Endothelial cell of hepatic sinusoid (primary cell): Measurements from ENCODE around the gene AUTS2.

ENCODE experiments used
- in situ Hi-C: cut with HindIII; loops from 2 replicates; pipeline ENCODE4 v1.10.0; 2017; ENCODE audit warnings: low sequenced_read_pairs

Gene AUTS2

DNA sequence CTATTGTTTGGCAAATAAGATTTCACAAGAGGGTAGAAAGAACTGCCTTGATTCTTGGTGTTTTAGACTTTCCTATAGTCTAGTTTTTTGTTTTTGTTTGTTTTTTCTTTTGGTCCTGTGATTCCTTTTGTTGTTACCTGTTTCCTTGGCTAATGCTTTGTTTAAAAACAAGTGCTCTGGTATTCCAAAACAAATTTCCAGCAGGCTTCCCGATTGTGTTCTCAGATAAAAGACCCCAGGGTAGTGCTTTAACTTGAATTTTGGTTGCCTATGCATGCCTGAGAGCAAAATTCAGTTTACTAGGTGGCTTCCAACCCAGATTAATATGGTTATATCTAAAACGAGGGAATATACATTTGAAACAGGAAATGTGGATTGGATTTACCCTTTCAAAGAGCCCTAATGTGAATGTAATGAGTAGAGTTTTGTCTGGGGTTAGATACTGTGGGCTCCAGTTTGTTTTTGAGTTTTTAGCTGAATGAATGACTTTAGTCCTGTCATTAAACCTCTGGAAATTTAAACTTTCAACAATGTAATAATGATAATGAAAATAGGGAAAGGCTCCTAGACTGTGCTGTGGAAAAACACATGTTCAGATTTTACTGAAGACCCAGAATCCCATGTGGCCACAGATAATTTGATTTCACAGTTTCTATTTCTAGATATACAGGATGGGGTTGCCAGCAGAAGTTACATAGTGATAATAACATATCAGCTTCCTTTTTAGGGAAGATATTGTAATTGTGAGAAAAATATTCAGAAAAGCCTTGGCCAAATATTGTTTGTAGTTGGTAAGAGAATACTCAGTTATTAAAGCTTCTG lies 23.9 kb downstream of the AUTS2 start:
- in situ Hi-C loops = no loop called here

DNA sequence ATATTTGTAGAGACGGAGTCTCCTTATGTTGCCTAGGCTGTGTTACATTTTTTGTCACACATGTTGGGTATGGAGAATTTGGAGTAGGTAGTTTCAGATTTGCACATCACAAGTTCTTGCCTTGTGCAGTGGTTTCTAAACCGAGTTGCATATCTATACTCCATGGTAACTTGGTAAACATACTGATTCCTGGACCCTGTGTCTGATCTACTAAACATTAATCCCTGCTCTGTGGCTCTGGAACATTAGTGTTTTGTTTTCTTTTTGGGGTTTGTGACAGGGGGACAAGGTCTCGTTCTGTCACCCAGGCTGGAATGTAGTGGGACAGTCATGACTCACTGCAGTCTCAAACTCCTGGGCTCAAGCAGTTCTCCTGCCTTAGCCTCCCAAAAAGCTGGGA lies 24.7 kb downstream of the AUTS2 start:
- in situ Hi-C loops = no loop called here

DNA sequence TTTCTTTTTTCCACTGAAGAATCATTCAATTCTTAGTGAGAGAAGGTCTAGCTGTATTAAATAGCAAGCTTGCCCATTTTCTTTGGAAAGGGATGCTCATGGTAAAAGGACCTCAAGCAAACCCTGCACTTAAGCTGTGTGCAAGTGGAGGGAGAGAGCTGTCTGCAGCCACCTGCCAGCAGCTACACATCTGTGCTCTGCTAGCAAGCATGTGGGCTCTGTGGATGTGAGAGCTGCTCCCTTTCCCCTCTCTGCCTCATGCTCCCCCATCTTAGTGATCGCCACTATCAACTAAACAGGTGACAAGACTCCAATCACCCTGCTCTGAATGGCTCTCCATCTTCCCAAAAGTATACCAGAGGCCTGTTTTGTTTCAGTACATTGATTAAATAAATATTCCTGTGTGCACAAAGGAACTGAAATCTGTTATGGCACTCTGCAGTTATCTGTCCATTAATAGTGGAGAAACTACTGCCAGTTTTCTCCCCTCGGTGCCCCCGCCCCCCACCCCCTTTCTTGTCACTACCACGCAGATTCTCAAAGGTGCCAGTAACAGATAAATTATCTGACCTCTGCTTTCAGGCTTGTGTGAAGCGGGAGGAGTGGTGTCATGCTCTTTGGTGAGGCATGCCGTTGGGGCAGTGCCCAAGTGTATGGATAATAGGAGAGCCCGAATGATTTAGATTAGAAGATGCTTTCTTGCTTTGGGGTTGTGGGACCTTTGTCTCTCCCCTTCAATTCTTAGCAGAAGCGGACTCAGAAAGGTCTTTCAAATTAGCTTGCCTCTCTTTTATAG lies 26.4 kb downstream of the AUTS2 start:
- in situ Hi-C loops = no loop called here

DNA sequence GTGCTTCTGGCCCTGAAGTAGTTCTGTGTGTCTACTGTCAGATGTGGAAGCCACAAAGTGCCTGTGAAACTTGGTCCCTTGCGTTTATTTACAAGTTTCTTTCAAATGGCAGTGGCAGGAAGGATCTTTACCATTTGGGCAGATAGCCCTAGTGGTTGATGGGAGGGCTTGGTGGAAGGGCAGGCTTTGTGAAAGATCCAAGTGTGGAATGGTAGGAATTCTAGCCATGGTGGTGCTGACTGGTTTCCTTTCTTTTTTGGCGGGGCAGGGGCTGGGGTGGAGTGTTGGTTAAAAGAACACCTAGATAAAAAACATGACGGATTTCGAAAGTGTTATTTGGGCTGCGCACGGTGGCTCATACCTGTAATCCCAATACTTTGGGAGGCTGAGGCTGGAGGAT lies 27.0 kb downstream of the AUTS2 start:
- in situ Hi-C loops = no loop called here

DNA sequence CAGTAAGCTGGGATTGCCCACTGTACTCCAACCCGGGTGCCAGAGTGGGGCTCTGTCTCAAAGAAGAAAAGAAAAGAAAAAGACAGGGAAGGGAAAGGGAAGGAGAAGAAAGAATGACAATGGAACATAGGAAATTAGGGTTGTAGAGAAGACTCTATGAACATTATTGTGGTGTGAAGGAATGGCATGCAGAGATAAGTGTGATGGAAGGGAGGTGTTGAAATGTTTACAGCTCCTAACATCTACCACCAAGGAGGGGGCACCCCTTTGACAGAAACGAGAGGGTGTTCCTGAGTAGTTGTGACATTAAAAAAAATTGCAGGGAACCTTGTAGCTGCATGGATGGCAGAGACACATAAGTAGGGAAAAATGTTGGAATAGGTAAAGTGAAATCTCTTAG lies 27.5 kb downstream of the AUTS2 start:
- in situ Hi-C loops = no loop called here

DNA sequence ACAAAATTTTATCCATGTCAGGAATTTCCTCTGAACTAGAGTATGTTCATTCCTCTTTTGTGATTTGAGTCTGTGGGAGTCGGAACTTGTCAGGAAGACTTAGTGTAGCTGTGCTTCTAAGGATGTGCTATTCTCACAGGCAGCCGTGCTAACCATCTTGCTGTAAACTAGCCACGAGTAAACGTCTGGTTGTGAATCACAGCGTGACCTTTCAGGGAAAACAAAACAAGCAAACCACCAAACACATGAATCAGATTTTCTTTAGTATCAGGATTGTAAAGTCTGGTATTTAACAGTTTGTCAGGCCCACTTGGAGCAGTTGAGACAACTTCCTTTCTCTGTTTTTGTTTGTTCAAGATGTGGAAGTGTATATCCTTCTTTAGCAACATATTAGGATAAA lies 32.0 kb downstream of the AUTS2 start:
- in situ Hi-C loops = no loop called here

DNA sequence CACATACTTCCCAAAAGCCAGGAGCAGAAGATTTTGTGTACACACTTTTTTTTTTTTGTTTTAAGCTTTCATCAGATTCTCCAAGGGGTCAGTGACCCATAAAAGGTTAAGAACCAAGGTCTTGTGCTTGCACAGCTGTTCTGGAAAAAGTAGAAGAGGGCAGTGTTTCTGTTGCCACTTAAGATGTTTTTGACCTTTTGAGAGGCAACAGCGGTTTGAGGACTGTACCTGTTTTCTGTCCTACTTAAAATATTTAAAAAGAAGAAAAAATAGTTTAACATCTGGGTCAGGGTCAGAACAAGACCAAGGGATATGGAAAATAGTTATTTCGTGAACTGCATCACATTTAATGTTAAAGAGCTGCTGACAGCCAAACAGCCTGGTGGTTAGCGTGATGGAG lies 32.9 kb downstream of the AUTS2 start:
- in situ Hi-C loops = no loop called here

DNA sequence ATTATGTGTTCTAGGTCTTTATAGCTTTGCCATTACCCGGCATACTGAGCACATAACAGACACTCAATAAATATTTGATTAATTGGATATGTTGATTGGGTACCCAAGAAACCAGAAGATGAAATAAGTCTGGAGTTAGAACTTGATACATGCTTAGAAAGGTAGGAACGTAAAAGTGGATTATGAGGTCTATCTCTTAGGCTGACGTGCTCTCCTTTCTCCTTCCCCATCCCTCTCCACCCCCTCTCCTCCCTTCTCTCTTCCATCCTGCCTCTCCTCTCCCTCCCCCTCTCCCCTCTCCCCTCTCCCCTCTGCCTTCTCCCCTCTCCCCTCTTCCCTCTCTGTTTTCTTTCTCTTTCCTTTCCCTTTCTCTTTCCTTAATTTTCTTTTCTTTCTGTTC lies 34.0 kb downstream of the AUTS2 start:
- in situ Hi-C loops = no loop called here

DNA sequence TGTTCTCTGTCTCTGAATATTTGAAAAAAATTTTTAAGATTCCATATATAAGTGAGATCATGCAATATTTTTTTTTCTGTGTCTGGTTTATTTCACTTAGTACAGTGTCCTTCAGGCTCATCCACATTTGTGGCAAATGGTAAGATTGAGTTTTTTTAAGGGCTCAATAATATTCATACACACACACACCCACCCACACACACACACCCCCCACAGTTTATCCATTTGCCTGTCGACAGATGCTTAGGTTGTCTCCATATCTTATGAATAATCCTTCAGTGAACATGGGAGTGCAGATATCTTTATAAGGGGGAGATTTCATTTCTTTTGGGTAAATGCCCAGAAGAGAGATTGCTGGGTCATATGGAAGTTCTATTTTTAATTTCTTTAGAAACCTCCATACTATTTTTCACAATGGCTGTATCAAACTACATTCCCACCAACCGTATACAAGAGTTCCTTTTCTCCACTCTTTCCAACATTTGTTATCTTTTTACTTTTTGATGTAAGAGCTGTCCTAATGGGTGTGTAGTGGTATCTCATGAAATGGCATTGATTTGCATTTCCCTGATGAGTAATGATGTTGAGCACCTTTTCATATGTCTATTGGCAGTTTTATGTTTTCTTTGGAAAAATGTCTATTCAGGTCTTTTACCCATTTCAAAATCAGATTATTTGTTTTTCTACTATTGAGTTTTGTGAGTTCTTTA lies 35.0 kb downstream of the AUTS2 start:
- in situ Hi-C loops = no loop called here

DNA sequence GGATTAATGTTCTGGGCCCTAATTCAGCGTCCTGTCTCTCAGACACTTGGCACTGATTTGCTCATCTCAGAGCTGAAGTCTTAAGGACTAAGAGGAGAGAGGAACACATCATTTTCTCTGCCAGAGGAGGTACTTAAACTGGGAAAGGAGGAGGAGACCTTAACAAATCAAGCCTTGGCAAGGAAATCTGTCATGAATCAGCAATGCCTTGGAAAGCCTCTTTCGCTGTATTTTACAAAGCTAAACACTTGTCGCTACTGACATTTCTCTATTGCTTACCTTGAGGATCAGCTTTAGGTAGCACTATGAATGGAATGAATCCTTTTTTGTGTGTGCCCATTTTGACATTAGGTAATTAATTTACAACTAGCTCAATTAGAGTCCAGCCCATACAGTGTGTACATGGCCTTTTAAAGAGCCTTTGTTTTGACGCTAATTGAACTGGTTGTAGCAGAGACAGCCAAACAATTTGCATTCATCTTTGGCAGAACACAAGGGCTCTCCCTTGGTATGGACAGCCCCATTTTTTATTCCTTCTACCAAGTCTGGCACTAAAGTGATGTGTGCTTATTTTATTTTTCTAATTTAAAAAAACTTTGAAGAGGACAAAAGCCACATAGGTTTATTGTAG lies 37.4 kb downstream of the AUTS2 start:
- in situ Hi-C loops = no loop called here

DNA sequence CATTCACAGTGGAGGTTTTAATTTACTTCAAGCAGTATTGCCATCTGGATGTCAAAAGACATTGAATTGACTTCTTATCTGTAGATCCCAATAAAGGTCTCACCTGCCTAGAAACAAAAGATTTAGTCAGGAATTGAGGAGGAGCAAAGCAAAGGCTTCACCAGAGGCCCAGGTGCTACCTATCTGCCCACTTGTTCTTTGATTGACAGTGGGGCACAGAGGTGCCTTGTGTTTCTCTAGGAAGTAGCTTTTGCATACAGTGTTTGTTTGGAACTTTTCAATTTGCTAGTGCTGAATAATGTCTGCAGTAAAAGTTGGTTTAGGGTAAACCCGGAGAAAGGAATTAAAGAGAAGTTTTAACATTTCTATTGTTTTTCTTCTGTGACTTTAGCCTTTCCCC lies 40.4 kb downstream of the AUTS2 start:
- in situ Hi-C loops = no loop called here

DNA sequence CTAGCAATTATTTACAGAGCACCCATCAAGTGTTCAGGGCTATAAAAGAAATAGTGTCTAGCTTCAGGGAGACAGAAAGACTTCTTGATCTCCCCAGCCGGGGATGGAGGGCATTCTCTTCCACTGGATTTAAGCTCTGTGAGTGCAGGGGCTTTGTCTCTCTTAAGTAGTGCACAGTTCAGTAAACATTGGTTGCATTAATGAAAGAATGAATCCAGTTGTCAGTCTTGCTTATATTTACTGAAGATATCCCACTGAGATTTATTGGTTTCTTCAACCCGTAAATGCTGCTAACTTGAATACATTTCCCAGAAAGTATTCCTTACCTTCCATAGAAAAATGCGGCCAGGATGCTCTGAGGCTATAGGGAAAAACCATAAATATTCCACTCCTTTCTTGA lies 41.9 kb downstream of the AUTS2 start:
- in situ Hi-C loops = no loop called here

DNA sequence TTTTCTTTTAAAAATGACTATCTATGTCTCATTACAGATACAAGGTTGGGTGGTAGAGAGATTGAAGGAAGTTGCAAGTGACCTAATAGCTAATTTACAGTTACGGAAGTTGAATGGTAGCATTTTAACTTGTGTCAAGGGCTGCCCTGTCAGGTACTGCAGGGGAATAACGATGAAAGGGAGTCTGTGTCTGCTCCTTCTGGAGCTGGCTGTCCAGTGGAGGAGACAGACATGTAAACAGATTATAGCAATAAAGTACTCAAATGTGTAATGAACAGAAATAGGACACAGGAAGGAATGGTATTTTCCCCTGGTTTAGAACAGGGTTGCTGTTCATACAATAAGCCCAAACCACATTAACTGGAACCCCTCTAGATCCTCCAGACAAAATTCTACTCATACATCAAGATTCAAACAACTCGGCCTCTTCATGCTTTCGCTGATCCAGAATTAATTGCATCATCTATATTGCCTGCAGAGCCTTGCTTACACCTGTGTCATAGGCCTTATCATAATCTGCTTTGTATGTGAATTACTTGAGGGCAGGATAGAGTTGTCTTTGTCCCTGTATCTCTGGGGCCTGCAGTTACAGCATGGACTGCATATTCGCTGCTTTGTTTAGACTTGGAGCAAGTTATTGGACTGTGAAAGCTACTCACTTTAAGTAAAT lies 42.8 kb downstream of the AUTS2 start:
- in situ Hi-C loops = no loop called here

DNA sequence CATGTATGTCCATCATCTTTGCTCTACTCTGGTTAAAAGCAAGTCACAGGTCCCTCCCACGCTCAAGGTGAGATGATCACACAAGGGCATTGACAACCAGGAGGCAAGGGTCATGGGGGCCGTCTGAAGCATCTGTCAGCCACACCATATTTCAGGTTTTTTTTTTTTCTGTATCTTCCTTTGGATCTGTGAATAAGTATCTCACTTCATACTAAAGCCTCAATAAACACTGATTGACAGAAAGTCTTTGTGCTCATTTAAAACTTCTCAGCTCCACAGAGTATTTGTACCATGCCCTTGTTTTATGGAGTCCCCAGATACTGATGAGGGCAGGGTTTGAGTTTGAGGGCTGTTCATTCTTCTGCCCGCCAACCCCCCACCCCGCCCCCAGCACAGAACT lies 45.0 kb downstream of the AUTS2 start:
- in situ Hi-C loops = no loop called here

DNA sequence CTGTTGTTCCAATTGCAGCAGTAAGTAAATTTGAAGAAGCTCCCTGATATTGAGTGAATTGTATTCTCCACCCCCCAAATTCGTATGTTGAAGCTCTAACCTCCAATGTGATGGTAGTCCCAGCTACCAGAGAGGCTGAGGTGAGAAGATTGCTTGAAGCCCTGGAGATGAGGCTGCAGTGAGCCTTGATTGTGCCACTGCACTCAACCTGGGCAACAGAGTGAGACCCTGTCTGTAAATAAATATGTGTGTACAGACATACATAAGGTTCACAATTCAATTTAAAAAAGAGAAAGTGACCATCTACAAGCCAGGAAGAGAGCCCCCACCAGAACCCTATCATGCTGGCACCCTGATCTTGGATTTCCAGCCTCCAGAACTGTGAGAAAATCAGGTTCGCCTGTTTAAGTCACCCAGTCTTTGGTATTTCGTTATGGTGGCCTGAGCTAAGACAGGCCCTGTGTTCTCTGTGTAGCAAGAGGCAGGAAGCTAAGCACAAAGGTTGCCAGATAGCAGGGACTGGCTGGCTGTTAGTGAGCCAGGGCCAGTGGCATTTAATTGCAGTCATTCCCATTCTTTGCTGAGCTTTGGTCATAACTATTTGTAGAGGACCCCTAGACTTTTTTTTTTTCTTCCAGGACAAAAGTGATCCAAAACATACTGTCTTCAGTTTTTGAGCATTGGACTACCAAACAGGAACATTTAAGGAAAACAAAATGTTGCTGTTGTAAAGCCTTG lies 45.6 kb downstream of the AUTS2 start:
- in situ Hi-C loops = no loop called here

DNA sequence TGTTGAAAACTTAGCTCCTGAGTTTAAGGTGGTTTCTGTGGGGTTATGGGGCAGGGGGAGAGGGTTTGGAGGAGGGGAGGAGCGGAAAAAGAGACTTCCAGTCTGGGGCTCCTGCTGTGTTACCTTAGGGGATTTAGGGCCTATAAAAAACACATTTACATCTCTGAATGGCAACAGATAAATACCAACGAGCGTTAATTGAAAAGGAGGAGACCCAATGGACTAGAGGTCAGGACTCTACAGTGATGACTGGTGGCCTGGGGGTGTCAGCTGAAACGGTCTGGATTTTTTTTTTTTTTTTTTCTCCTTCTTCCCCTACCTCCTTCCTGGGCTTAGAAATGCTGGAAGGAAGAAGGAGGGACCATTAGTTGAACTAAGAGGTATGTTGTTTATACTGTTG lies 47.4 kb downstream of the AUTS2 start:
- in situ Hi-C loops = no loop called here

DNA sequence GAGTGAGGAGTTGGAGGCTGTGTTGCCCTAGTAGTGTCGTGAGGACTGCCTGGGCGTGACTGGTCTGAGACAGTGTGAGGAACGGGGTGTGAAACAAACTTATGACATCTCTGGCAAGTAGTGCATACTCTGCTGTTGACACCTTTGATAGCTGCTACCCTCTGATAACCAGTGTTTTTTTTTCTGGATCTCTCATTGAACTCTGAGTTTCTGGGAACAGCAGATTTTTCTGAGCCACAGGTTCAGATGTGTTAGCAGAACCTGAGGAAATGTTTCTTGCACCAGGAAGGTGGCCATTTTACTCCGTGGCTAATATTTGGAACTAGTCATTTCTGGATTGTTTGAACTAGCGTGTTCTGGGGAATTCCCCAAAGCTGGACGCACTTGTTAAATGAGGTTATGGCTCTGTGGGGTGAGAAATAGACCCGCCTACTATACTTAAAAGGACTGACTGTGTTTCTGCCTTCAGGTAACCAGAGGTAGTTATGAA lies 52.9 kb downstream of the AUTS2 start:
- in situ Hi-C loops = no loop called here

DNA sequence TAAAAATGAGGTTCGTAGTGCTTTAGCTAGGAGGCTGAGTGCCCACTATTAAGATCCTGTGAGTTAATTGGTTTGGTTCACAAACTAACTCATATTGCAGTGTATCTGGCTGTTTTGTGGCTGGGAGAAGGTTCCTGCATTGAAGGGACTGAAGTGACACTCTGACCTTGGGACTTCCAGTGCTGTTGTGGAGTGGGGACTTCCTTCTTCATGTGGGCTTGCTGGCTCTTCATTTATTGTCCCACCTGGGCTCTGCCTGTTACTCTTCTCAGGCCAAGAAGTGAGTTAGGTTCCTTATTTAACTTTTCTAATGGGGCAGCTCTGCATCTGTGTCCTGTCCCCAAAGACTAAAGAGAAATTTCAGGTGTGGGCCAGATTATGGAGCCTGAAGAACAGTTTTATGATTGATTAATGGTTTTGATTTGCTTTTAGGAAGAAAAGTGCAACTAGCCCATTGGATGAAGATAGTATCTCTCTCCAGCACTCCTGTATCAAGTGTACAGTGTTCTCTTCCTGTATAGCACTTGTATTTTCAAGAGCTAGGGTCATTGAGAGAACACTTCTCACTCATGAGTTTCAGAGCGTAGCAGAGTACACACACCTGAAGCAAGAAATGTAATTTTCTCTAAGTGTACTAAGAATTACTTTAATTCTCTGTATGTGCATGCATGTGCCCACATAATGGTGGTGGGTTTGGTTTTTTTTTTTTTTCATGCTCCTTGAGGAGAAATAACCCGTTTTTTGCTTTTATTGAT lies 54.8 kb downstream of the AUTS2 start:
- in situ Hi-C loops = no loop called here

DNA sequence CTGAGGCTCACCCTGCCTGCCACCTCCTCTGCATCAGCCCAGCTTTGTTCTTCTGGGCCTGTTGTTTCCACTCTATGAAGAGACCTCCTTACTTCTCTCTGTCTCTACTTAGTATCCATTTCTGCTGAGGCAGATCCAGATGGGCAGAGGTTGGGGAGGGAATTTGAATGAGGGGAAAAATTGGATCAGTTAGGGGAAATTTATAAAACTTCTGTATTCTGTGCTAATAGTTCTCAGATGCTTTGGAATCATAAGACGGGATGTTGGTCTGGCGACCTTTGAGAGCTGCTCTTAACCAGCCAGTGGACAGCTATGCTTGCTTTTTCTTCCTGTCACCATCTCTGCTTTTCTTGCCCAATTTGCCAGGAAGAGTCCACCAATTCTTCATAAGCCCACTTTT lies 55.5 kb downstream of the AUTS2 start:
- in situ Hi-C loops = no loop called here
